ENCODE results near the gene NR2F1.

DNA sequence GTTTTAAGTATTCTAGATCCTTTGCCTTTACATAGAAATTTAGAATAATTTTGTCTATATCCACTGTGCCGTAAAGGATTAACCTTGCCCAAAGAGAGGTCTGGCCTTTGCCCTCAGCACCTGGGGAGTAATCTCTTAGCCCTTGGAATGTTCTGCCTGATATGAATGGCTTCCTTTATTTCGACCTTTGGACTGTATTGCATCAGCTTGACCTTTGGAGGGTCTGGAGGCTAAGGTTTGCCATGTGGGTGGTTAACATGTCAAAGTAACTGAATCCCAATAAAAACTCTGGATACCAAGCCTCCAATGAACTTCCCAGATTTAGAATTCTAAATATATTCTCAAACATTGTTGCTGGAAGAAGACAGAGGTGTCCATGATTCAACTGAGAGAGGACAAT lies 54.7 kb downstream of the NR2F1 start:
- TF ChIP-seq, protein P1, sequence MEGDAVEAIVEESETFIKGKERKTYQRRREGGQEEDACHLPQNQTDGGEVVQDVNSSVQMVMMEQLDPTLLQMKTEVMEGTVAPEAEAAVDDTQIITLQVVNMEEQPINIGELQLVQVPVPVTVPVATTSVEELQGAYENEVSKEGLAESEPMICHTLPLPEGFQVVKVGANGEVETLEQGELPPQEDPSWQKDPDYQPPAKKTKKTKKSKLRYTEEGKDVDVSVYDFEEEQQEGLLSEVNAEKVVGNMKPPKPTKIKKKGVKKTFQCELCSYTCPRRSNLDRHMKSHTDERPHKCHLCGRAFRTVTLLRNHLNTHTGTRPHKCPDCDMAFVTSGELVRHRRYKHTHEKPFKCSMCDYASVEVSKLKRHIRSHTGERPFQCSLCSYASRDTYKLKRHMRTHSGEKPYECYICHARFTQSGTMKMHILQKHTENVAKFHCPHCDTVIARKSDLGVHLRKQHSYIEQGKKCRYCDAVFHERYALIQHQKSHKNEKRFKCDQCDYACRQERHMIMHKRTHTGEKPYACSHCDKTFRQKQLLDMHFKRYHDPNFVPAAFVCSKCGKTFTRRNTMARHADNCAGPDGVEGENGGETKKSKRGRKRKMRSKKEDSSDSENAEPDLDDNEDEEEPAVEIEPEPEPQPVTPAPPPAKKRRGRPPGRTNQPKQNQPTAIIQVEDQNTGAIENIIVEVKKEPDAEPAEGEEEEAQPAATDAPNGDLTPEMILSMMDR (IDR thresholded peaks at IDR 0.05 in 8 of 11, conservative IDR thresholded peaks at IDR 0.05 in 3 of 11) = no peak
- no peak for TF ChIP-seq POLR2A (IDR thresholded peaks at IDR 0.05)
